Measurements from ENCODE around the gene MYO5C. TPM values are rescaled to one million over a fixed set of nuclear protein-coding genes. Genes with fewer than 3 reads are reported as not detected.

The MYO5C gene
- total RNA-seq, 4 donors from 2014 or later, result 1.2 to 4.3 (median 2.9) TPM

GRCh38 chr15:52159645-52160044, 136.0 kb downstream of the MYO5C start:
- intact Hi-C loops (cut with DNase I; ENCODE audit: low total_unique reads), result no loop called here
- no peak for ATAC-seq
- H3K9me3 ChIP-seq, result no peaks in the 10 kb centered on the region

GRCh38 chr15:52158084-52158765, 137.4 kb downstream of the MYO5C start:
- TF ChIP-seq POLR2A (IDR thresholded peaks at IDR 0.05) (no peak), CTCF (IDR thresholded peaks at IDR 0.05 in 4 of 5, conservative IDR thresholded peaks at IDR 0.05 in 1 of 5) (no peak)
- ATAC-seq, result no peak
- in situ Hi-C loops (cut with MboI; ENCODE audit: low sequenced_read_pairs in 4 of 4), result no loop called here
- Histone ChIP-seq H3K4me3 (no peak overlapping the region), H3K9me3 (no peaks in the 10 kb centered on the region), H3K27me3 (no peaks in the 10 kb centered on the region), H3K27ac (no peak overlapping the region), H3K36me3 (no peaks in the 10 kb centered on the region), H3K4me1 (no peaks in the 10 kb centered on the region)
- intact Hi-C loops (cut with DNase I; ENCODE audit: low total_unique reads), result no loop called here
- DNase-seq, result no peak

More at GRCh38 chr15:52159645-52160044, 136.0 kb downstream of the MYO5C start:
- Histone ChIP-seq H3K36me3 (no peaks in the 10 kb centered on the region), H3K27me3 (no peaks in the 10 kb centered on the region), H3K4me1 (no peaks in the 10 kb centered on the region), H3K4me3 (no peak overlapping the region), H3K27ac (no peak overlapping the region)
- DNase-seq, result no peak
- in situ Hi-C loops (cut with MboI; ENCODE audit: low sequenced_read_pairs in 4 of 4), result no loop called here
- TF ChIP-seq CTCF (IDR thresholded peaks at IDR 0.05 in 4 of 5, conservative IDR thresholded peaks at IDR 0.05 in 1 of 5) (no peak), POLR2A (IDR thresholded peaks at IDR 0.05) (no peak)

GRCh38 chr15:52155878-52156277, 139.7 kb downstream of the MYO5C start:
- ATAC-seq (no peak), DNase-seq (no peak)
- no peaks in the 10 kb centered on the region for H3K9me3 ChIP-seq
- TF ChIP-seq POLR2A (IDR thresholded peaks at IDR 0.05) (no peak), CTCF (IDR thresholded peaks at IDR 0.05 in 4 of 5, conservative IDR thresholded peaks at IDR 0.05 in 1 of 5) (no peak)
- no peaks in the 10 kb centered on the region for H3K36me3 ChIP-seq
- no peaks in the 10 kb centered on the region for H3K4me1 ChIP-seq
- intact Hi-C loops (cut with DNase I; ENCODE audit: low total_unique reads) (no loop called here), in situ Hi-C loops (cut with MboI; ENCODE audit: low sequenced_read_pairs in 4 of 4) (no loop called here)
- H3K27ac ChIP-seq, result no peak overlapping the region
- H3K27me3 ChIP-seq, result no peaks in the 10 kb centered on the region
- no peak overlapping the region for H3K4me3 ChIP-seq

GRCh38 chr15:52154896-52155865, 140.4 kb downstream of the MYO5C start:
- no peaks in the 10 kb centered on the region for H3K27me3 ChIP-seq

More at GRCh38 chr15:52154896-52155865, 140.4 kb downstream of the MYO5C start:
- TF ChIP-seq POLR2A (IDR thresholded peaks at IDR 0.05) (no peak), CTCF (IDR thresholded peaks at IDR 0.05 in 4 of 5, conservative IDR thresholded peaks at IDR 0.05 in 1 of 5) (no peak)
- Histone ChIP-seq H3K4me1 (no peaks in the 10 kb centered on the region), H3K36me3 (no peaks in the 10 kb centered on the region), H3K9me3 (no peaks in the 10 kb centered on the region), H3K27ac (no peak overlapping the region), H3K4me3 (no peak overlapping the region)
- DNase-seq (no peak), ATAC-seq (no peak)
- in situ Hi-C loops (cut with MboI; ENCODE audit: low sequenced_read_pairs in 4 of 4) (no loop called here), intact Hi-C loops (cut with DNase I; ENCODE audit: low total_unique reads) (no loop called here)

Data from gastrocnemius medialis (tissue), 4 donors.